Esophagus (tissue), 2 donors: Measurements from ENCODE around the gene ERBB4. TPM values are rescaled to one million over a fixed set of nuclear protein-coding genes. Genes with fewer than 3 reads are reported as not detected.

Experiments
- H3K27ac ChIP-seq, 2 donors: one replicate each; pipeline ENCODE4 v1.5.1; 2013; ENCODE audit warnings: low read depth in 2 of 2, mild to moderate bottlenecking in 2 of 2, inconsistent platforms in 1 of 2, low read length in 1 of 2, moderate library complexity in 1 of 2
- H3K27me3 ChIP-seq, 2 donors: one replicate each; pipeline ENCODE4 v1.6.1; 2013; ENCODE audit warnings: low read length in 2 of 2, control low read depth in 1 of 2, mild to moderate bottlenecking in 1 of 2; ENCODE audit not compliant: insufficient read depth in 2 of 2, control insufficient read depth in 1 of 2
- H3K36me3 ChIP-seq, 2 donors: one replicate each; pipeline ENCODE4 v1.6.1; 2013; ENCODE audit warnings: low read length in 1 of 2; ENCODE audit not compliant: control insufficient read depth in 2 of 2, insufficient read depth in 2 of 2
- H3K4me1 ChIP-seq, 2 donors: one replicate each; pipeline ENCODE4 v1.6.1; 2013; ENCODE audit warnings: low read length in 1 of 2; ENCODE audit not compliant: control insufficient read depth in 2 of 2, insufficient read depth in 2 of 2
- H3K4me3 ChIP-seq, 2 donors: one replicate each; pipeline ENCODE4 v1.5.1; 2013; ENCODE audit warnings: low read length in 2 of 2, mild to moderate bottlenecking in 2 of 2, low read depth in 1 of 2, moderate library complexity in 1 of 2
- H3K9me3 ChIP-seq, 2 donors: one replicate each; pipeline ENCODE4 v1.6.1; 2013; ENCODE audit warnings: mild to moderate bottlenecking in 2 of 2, low read depth in 1 of 2, low read length in 1 of 2, moderate library complexity in 1 of 2; ENCODE audit not compliant: control insufficient read depth in 2 of 2, insufficient read depth in 1 of 2
- WGBS, 2 donors: extraction: QIAGEN DNeasy Blood & Tissue Kit; methylation state at CpG; one replicate each; pipeline ENCODE4 v1.1.7; 2013; 5-methylcytosine and 5-hydroxymethylcytosine counted together
- polyA plus RNA-seq, 2 donors: library from polyadenylated mRNA; stranded (reverse); fragments of 200-250 nt; gene quantifications; one replicate each; pipeline ENCODE4 v1.2.3, GENCODE V29; 2013
- donor health status: healthy with polysubstance abuse.
- donor health status: Bipolar disorder and iron deficiency.

The ERBB4 gene
- polyA plus RNA-seq, 2 donors = under 0.01 to 0.06 TPM

DNA sequence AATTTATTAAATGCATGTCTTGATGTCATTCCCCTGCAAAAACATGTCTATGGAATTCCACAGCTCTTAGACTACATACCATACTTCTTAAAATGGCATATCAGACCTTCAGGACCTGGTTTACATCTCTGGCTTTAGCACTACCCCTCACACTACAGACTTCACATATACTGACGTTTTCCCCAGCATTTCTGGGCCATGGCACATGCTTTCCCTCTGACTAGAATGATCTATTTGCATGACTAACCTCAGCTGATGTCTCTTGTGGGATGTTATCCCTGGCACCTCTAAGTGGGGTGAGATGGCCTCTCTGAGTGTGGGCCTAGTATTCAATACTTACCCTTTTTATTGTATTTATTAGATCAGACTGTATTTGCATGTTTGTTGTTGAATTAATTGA is 381.6 kb downstream of the ERBB4 start:
- Histone ChIP-seq H3K4me3 (no peak overlapping the region), H3K4me1 (no peaks in the 10 kb centered on the region), H3K36me3 (no peaks in the 10 kb centered on the region), H3K27ac (no peak overlapping the region), H3K9me3 (no peaks in the 10 kb centered on the region), H3K27me3 (no peaks in the 10 kb centered on the region)
- 35 to 54% methylated on average over 1 of the region's 1 CpG for WGBS, 2 donors

DNA sequence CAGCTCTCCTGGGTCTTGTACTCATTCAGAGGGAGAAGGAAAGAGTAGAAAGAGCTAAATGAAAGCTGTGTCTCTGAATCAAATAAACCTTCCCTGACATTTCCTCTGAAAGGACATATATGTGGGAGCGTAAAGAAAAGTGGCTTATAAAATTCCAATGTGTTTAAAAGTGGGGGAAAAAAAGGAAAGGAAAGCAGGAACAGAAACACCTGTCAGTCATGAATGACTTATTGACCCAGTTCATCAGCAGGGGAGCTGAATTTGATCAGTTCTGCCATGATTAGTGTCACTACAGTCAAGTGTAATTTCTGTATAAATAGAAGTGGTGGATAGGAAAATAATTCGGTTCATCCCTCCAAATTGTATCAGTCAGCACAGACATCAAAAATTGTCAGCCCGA is 382.5 kb downstream of the ERBB4 start:
- WGBS, 2 donors = 82 to 92% methylated on average over 3 of the region's 3 CpGs
- no peak overlapping the region for H3K27ac ChIP-seq
- H3K36me3 ChIP-seq = no peaks in the 10 kb centered on the region
- no peaks in the 10 kb centered on the region for H3K27me3 ChIP-seq
- H3K9me3 ChIP-seq = no peaks in the 10 kb centered on the region
- H3K4me3 ChIP-seq = no peak overlapping the region
- no peaks in the 10 kb centered on the region for H3K4me1 ChIP-seq

DNA sequence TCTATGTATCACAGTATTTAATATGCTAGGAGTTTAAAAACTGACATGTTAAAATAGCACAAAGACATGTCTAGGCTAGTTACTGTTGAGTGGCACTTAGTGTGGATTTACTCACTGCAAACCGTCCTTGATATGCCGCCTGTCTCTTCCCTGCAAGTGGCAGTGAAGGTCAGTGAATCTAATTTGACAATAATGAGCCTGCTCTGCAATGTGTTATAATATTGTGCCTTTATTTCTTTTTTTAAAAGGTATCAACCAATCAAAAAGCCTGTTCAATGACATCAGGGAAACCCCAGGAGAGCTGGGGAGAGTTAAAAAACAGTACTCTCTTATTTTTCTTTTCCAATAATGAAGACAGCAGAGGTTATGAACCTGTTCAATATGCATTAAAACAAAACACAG is 384.1 kb downstream of the ERBB4 start:
- no peaks in the 10 kb centered on the region for H3K4me1 ChIP-seq
- WGBS, 2 donors = 44 to 50% methylated on average over 2 of the region's 2 CpGs
- no peaks in the 10 kb centered on the region for H3K9me3 ChIP-seq
- no peak overlapping the region for H3K27ac ChIP-seq
- no peaks in the 10 kb centered on the region for H3K27me3 ChIP-seq
- H3K4me3 ChIP-seq = no peak overlapping the region
- no peaks in the 10 kb centered on the region for H3K36me3 ChIP-seq

DNA sequence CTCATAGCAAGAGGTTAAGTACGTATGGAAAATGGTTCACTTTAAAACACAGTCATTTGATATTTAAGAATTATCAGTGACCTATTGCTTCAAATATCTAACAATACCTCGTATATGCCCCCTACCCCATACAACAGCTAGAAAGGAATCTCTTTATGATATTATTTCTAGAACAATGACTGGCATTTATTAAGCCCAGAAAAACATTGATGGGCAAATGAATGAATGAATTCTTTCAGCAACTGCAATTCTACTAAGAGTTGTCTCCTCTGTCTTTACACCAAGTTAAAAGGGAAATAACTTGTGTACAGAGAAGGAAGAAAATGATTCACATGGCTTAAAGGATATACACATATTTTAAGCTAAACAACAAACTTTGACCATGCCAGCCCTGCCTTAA is 384.7 kb downstream of the ERBB4 start:
- no peaks in the 10 kb centered on the region for H3K9me3 ChIP-seq
- H3K4me1 ChIP-seq = no peaks in the 10 kb centered on the region
- H3K27me3 ChIP-seq = no peaks in the 10 kb centered on the region
- WGBS, 2 donors = 76 to 77% methylated on average over 2 of the region's 2 CpGs
- no peak overlapping the region for H3K4me3 ChIP-seq
- no peaks in the 10 kb centered on the region for H3K36me3 ChIP-seq
- no peak overlapping the region for H3K27ac ChIP-seq

DNA sequence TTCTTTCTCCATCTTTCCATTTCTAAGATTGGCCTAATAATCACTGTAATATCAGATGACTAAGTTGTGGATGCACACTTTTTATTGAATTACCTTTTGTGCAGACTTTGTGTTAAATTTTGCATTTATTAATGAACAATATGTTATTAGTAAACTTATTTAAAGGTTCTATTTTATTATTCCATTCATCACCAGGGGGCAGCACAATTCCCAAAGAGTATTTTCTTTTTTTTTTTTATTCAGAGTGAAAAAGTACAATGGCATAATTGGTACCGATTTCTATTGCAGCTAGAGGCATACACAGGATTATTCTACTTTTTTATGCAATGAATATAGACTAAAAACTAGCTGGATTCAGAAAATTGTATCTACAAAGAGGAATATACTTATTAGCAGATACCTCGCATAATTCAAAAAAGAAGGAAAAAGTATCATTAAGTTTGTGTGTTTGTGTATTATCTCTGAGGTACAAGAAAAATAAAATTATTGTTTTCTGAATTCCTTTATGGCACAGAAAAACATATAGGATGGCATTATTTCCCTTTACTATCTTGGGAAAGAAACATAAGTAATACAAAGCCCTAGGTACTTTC is 390.6 kb downstream of the ERBB4 start:
- Histone ChIP-seq H3K9me3 (no peaks in the 10 kb centered on the region), H3K27me3 (no peaks in the 10 kb centered on the region), H3K4me3 (no peak overlapping the region), H3K27ac (no peak overlapping the region), H3K4me1 (no peaks in the 10 kb centered on the region), H3K36me3 (no peaks in the 10 kb centered on the region)
- 52 to 53% methylated on average over 2 of the region's 2 CpGs for WGBS, 2 donors

DNA sequence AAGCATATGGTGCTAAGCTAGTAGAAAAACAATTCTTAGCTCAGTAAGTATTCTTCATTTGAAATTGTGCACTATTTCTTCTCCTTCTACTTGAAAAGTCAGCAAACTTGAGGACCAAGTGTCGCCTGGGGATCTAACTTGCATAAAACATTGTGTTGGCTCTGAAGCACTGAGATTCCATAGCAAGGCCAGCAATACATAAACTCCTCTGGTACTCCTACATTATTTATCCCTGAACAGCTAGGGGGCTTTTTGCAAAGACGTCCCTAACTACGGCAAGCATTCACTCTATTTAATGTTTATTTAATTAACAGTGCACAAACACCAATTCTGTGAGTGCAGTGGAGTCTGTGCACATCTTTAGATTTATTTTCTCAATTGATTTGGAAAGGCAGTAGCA is 392.2 kb downstream of the ERBB4 start:
- no peaks in the 10 kb centered on the region for H3K36me3 ChIP-seq
- H3K4me1 ChIP-seq = no peaks in the 10 kb centered on the region
- WGBS, 2 donors = 71 to 76% methylated on average over 3 of the region's 3 CpGs
- H3K4me3 ChIP-seq = no peak overlapping the region
- no peaks in the 10 kb centered on the region for H3K9me3 ChIP-seq
- H3K27me3 ChIP-seq = no peaks in the 10 kb centered on the region
- no peak overlapping the region for H3K27ac ChIP-seq

DNA sequence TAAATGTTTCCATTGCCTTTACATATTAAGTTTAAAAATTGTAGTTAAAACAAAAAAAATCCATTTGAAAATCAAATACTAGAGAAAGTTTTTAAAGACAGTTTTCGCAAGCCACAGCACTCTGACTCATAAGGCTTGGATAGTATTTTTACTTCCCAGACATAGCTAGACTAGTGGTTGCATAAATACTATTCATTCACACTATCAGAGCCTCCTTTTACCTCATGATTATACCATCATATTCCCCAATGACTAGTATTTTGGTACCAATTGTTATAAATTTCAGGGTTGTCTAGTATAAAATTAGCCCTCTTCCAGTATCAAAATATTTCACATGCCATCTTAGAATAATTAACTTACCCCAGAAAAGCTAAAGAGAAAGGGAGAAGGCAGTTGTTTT is 393.5 kb downstream of the ERBB4 start:
- Histone ChIP-seq H3K27me3 (no peaks in the 10 kb centered on the region), H3K4me1 (no peaks in the 10 kb centered on the region), H3K36me3 (no peaks in the 10 kb centered on the region), H3K9me3 (no peaks in the 10 kb centered on the region), H3K27ac (no peak overlapping the region), H3K4me3 (no peak overlapping the region)
- WGBS, 2 donors = 68 to 75% methylated on average over 1 of the region's 1 CpG

DNA sequence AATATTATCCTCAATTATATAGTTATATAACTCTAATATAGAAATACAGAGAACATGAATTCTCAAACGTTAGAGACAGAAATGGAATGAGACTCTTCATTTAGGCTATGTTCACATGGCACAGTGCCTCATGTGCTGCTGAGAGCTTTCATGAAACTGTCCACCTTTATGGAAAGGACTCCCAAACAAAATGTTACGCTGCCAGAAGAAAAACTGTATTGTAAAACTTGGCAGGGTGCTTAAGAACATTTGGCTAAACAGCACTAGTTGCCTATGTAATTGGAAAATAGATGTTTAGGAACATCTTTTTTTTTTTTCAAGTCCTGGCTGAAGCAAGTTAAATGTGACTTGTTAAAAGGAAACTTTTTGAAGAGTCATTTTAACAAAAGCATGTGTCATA is 396.0 kb downstream of the ERBB4 start:
- Histone ChIP-seq H3K36me3 (no peaks in the 10 kb centered on the region), H3K9me3 (no peaks in the 10 kb centered on the region), H3K27ac (no peak overlapping the region), H3K27me3 (no peaks in the 10 kb centered on the region), H3K4me1 (no peaks in the 10 kb centered on the region), H3K4me3 (no peak overlapping the region)
- 30 to 64% methylated on average over 2 of the region's 2 CpGs for WGBS, 2 donors

DNA sequence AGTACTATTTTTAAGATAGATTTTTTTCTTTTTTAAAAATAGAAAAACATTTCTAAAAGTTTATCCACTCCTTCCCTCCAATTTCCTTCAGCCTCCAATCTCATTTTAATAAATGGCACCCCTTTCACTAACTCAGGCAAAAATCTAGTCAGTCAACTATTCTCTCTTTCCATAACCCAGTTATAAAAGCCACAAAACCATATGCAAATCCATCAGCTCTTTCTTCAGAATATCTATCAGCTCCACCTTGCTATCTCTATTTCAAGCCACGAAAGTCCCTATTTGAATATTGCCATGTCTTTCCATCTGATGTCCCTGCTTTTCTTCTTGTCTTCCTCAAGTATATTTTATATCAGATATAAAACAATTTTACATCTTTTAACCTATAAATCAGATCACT is 397.1 kb downstream of the ERBB4 start:
- no peak overlapping the region for H3K27ac ChIP-seq
- no peaks in the 10 kb centered on the region for H3K27me3 ChIP-seq
- H3K4me3 ChIP-seq = no peak overlapping the region
- no peaks in the 10 kb centered on the region for H3K9me3 ChIP-seq
- no peaks in the 10 kb centered on the region for H3K4me1 ChIP-seq
- WGBS, 2 donors = 82% methylated on average over 1 of the region's 1 CpG
- H3K36me3 ChIP-seq = no peaks in the 10 kb centered on the region

DNA sequence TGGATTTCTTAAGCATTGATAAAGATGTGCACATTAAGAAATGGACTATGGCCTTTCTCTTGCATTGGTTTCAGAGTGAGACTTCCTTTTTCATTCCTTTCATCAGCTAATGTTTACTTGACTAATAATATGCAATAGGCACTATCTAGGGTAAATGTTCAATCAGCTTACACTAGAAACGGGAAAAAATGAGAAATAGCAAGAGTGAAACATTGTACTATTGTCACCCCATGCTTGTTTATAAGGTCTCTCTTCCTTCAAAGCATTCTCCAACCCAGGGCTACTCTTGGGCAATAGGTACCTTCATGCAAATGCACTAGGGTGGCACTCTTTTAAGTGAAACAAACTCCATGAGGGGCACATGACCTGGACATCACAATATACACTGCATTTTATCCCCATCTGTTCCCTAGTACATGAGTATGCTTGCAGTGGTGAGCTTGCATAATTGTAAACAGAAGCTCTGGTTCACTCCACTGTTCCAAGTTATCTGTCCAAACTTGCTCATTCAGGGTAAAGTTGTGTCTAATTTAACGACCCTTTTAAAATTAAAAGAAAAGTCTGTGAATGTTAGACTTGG is 402.3 kb downstream of the ERBB4 start:
- Histone ChIP-seq H3K27me3 (no peaks in the 10 kb centered on the region), H3K27ac (no peak overlapping the region), H3K36me3 (no peaks in the 10 kb centered on the region), H3K9me3 (no peaks in the 10 kb centered on the region), H3K4me1 (no peaks in the 10 kb centered on the region), H3K4me3 (no peak overlapping the region)
- 34 to 43% methylated on average over 2 of the region's 2 CpGs for WGBS, 2 donors
